ENCODE data around the gene DDX41. TPM values are rescaled to one million over a fixed set of nuclear protein-coding genes. Genes with fewer than 3 reads are reported as not detected.

The DDX41 gene
- total and polyA plus RNA-seq, 3 donors from 2014 or later = 99.1 to 197 (median 193) TPM

GRCh38 chr5:177482359-177482795 lies 34.4 kb downstream of the DDX41 start:
- H3K36me3 ChIP-seq (ENCODE audit: low read depth, missing control alignments) = no peaks in the 10 kb centered on the region
- no peaks in the 10 kb centered on the region for H3K9me3 ChIP-seq
- no peak overlapping the region for H3K4me3 ChIP-seq
- intact Hi-C loops (cut with DNase I; ENCODE audit: low total_unique reads) = no loop called here
- no peak overlapping the region for H3K27ac ChIP-seq
- DNase-seq = no peak
- H3K4me1 ChIP-seq = peaks cover 32% of the 10 kb centered on the region
- no peak for TF ChIP-seq POLR2A (IDR thresholded peaks at IDR 0.05)
- TF ChIP-seq CTCF (IDR thresholded peaks at IDR 0.05) = no peak
- WGBS, 2 donors = 85 to 91% methylated on average over 10 of the region's 10 CpGs
- H3K27me3 ChIP-seq = no peaks in the 10 kb centered on the region

- Histone ChIP-seq H3K27me3 (no peaks in the 10 kb centered on the region), H3K27ac (peak overlapping the region in 1 of 2 donors; percentile 59), H3K4me1 (peaks cover 27% of the 10 kb centered on the region), H3K4me3 (no peak overlapping the region), H3K9me3 (no peaks in the 10 kb centered on the region), H3K36me3 (ENCODE audit: low read depth, missing control alignments) (no peaks in the 10 kb centered on the region)
- 47 to 48% methylated on average over 13 to 14 of the region's 14 CpGs for WGBS, 2 donors
- no peak for DNase-seq
- intact Hi-C loops (cut with DNase I; ENCODE audit: low total_unique reads) = no loop called here
- TF ChIP-seq CTCF (IDR thresholded peaks at IDR 0.05) (no peak), POLR2A (IDR thresholded peaks at IDR 0.05) (no peak)
Observed at GRCh38 chr5:177479774-177480173, 37.0 kb downstream of the DDX41 start.

GRCh38 chr5:177478711-177479646 lies 37.8 kb downstream of the DDX41 start:
- Histone ChIP-seq H3K4me3 (no peak overlapping the region), H3K27ac (peak overlapping the region in 1 of 2 donors; percentile 59), H3K36me3 (ENCODE audit: low read depth, missing control alignments) (no peaks in the 10 kb centered on the region), H3K27me3 (no peaks in the 10 kb centered on the region), H3K4me1 (peaks cover 35% of the 10 kb centered on the region), H3K9me3 (no peaks in the 10 kb centered on the region)
- peak; percentile 89 for DNase-seq
- TF ChIP-seq CTCF (IDR thresholded peaks at IDR 0.05) = no peak
- TF ChIP-seq POLR2A (IDR thresholded peaks at IDR 0.05) = no peak
- WGBS, 2 donors = 36 to 54% methylated on average over 18 of the region's 18 CpGs
- intact Hi-C loops (cut with DNase I; ENCODE audit: low total_unique reads) = no loop called here

- 87 to 88% methylated on average over 13 of the region's 13 CpGs for WGBS, 2 donors
- H3K4me1 ChIP-seq = peaks cover 37% of the 10 kb centered on the region
- no peaks in the 10 kb centered on the region for H3K9me3 ChIP-seq
Observed at GRCh38 chr5:177477701-177478477, 38.9 kb downstream of the DDX41 start.

More at GRCh38 chr5:177477701-177478477, 38.9 kb downstream of the DDX41 start:
- H3K27ac ChIP-seq = peak overlapping the region in 1 of 2 donors; percentile 3
- TF ChIP-seq POLR2A (IDR thresholded peaks at IDR 0.05) (no peak), CTCF (IDR thresholded peaks at IDR 0.05) (no peak)
- no peaks in the 10 kb centered on the region for H3K27me3 ChIP-seq
- H3K36me3 ChIP-seq (ENCODE audit: low read depth, missing control alignments) = no peaks in the 10 kb centered on the region
- no peak for DNase-seq
- H3K4me3 ChIP-seq = no peak overlapping the region
- intact Hi-C loops (cut with DNase I; ENCODE audit: low total_unique reads) = no loop called here

All from testis (tissue), 3 donors.